Panc1 (cell line): ENCODE data around the gene CERS1. TPM values are rescaled to one million over a fixed set of nuclear protein-coding genes. Genes with fewer than 3 reads are reported as not detected.
A peak's percentile ranks its signal among the peaks of the same experiment; 100 is the strongest.

Experiments
- ATAC-seq: fragments of 200-7000 bp; cut with Tn5 transposase; 2 replicates; pipeline ENCODE4 v1.9.1; 2020; ENCODE audit warnings: mild to moderate bottlenecking, moderate library complexity
- BruUV-seq: library from RNA; stranded (reverse); fragments of 400-500 nt; replicated peaks from 2 replicates; lab custom pipeline; 2021; lab: Mats Ljungman, UMichigan
- CTCF ChIA-PET: fragments of 300-600 bp; sonication (Branson Sonifier 250); formaldehyde crosslinking; loops from one replicate; lab custom pipeline; 2022; ENCODE audit warnings: antibody characterized with exemption; lab: Charles Lee
- POLR2A ChIA-PET: fragments of 300-600 bp; sonication (Branson Sonifier 250); formaldehyde crosslinking; loops from one replicate; lab custom pipeline; 2022; ENCODE audit warnings: antibody characterized with exemption; lab: Charles Lee
- DNase-seq: peaks from one replicate; pipeline ENCODE4 v3.0.0-alpha.2; 2010; ENCODE audit warnings: low read depth, low spot score
- H3K27ac ChIP-seq: 2 replicates; pipeline ENCODE4 v1.5.1; 2011; ENCODE audit warnings: mild to moderate bottlenecking, low read length, inconsistent platforms
- H3K27me3 ChIP-seq: fragments of 200-500 bp; sonication (Bioruptor generic); 2 replicates; pipeline ENCODE4 v1.6.0; 2014; ENCODE audit warnings: low read length, inconsistent platforms; ENCODE audit not compliant: control insufficient read depth, insufficient read depth
- H3K36me3 ChIP-seq: fragments of 200-500 bp; sonication (Bioruptor generic); 2 replicates; pipeline ENCODE4 v1.5.1; 2014; ENCODE audit warnings: inconsistent platforms, mild to moderate bottlenecking, low read length, moderate library complexity; ENCODE audit not compliant: control insufficient read depth, insufficient read depth
- H3K4me1 ChIP-seq: 2 replicates; pipeline ENCODE4 v1.5.1; 2011; ENCODE audit warnings: inconsistent platforms, mild to moderate bottlenecking, low read length, moderate library complexity; ENCODE audit not compliant: control insufficient read depth, insufficient read depth
- H3K4me3 ChIP-seq, 2 experiments: 2 replicates each; pipeline ENCODE4 v1.5.1; 2011 to 2012; ENCODE audit warnings: low read depth in 2 of 2, low read length in 2 of 2, mild to moderate bottlenecking in 2 of 2, inconsistent platforms in 1 of 2, moderate library complexity in 1 of 2
- H3K9me3 ChIP-seq: fragments of 200-500 bp; sonication (Bioruptor generic); 2 replicates; pipeline ENCODE4 v1.5.1; 2014; ENCODE audit warnings: low read depth, mild to moderate bottlenecking, inconsistent platforms, low read length, moderate library complexity; ENCODE audit not compliant: control insufficient read depth, insufficient read depth
- CTCF ChIP-seq: fragments of 450-650 bp; IDR thresholded peaks from 2 replicates; pipeline ENCODE4 v1.5.1; 2017; ENCODE audit warnings: mild to moderate bottlenecking
- POLR2AphosphoS5 ChIP-seq: IDR thresholded peaks from 2 replicates; pipeline ENCODE4 v1.6.1; 2012; ENCODE audit warnings: mild to moderate bottlenecking, low read depth, low read length, moderate library complexity
- REST ChIP-seq, 2 experiments: IDR thresholded peaks; 2 replicates each; pipeline ENCODE4 v1.6.1; 2011 to 2012; ENCODE audit warnings: low read depth in 2 of 2, control low read depth in 1 of 2, low read length in 1 of 2, mild to moderate bottlenecking in 1 of 2, moderate library complexity in 1 of 2; ENCODE audit not compliant: insufficient read depth in 1 of 2
- SIN3A ChIP-seq: IDR thresholded peaks from 2 replicates; pipeline ENCODE4 v1.6.1; 2012; ENCODE audit warnings: low read depth, mild to moderate bottlenecking, low read length, moderate library complexity, borderline replicate concordance; ENCODE audit not compliant: insufficient read depth
- TCF7L2 ChIP-seq: IDR thresholded peaks from 2 replicates; pipeline ENCODE4 v1.6.1; 2011; ENCODE audit warnings: mild to moderate bottlenecking, low read depth, low read length, inconsistent platforms
- in situ Hi-C: cut with HindIII; loops from 2 replicates; pipeline ENCODE4 v1.10.0; 2016; ENCODE audit warnings: low sequenced_read_pairs, low pct_unique_long_range_greater_than_20kb
- intact Hi-C: fragments of 100-400 bp; cut with micrococcal nuclease; formaldehyde crosslinking; loops from one replicate; pipeline ENCODE4 v1.10.0; 2022; ENCODE audit not compliant: unreplicated experiment
- total RNA-seq: library from RNA; stranded (reverse); gene quantifications from one replicate; pipeline ENCODE4 v1.2.1, GENCODE V29; 2021; ENCODE audit not compliant: unreplicated experiment

Gene CERS1
- total RNA-seq, 1 experiment from 2014 or later = 4.5 TPM

DNA sequence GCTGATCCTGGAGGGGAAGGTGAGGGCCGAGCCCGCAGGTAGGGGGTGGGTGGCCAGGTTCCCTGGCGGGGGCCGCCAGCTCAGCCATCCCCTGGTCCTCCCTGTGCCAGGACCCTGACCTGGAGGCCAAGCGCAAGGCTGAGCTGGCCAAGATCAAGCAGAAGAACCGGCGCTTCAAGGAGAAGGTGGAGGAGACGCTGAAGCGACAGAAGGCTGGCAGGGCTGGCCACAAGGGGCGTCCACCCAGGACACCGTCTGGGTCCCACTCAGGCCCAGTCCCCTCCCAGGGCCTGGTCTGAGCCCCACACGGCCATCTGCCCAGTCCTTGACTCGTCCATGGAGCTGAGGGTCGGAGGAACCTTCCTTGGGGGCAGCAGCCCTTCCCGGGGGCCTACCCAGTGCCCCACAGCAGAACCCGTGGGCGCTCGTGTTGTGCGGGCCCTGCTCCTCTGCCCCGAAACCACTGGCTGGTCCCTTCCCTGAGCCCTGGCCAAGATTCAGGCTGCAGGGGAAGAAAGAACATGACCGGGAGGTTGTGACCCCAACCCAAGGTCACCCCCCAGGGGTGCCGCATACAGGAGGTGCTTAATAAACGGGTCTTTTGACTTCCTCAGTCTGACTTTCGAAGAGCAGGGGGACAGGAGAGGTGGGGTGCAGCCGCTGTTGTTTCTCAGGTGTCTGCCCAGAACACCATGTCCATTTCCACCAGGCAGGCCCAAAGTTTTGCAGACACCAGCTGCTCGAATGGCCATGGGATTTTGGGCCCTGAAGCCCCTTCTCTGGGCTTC is 32.3 kb upstream of the CERS1 start:
- POLR2A ChIA-PET = no interaction called here

DNA sequence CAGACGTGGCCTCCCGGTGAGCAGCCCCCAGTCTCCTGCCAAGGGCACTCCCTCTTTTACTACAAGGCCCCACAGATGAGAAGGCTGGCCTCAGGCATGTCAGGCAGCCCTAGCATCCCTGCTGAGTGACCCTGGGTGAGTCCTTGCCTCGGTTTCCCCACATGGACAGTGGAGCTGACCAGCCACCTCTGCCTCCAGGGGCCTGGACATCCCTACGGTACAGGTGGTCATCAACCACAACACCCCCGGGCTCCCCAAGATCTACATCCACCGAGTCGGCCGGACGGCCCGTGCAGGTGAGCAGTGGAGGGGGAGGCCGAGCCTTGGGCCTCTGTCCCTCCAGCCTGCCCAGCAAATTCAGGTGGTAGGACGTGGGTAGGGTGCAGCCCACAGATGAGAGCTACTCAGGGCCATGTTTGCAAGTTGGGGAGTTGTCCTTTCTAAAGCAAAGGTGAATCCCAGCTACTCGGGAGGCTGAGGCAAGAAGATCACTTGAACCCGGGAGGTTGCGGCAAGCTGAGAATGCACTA is 28.8 kb upstream of the CERS1 start:
- CTCF ChIA-PET = no interaction called here
- Histone ChIP-seq H3K4me1 (0 out of 2 replicates have a peak, but pooled peaks cover 2% of the 10 kb centered on the region), H3K27me3 (no peaks in the 10 kb centered on the region), H3K36me3 (no peaks in the 10 kb centered on the region), H3K27ac (no peak overlapping the region), H3K4me3 (no peak overlapping the region), H3K9me3 (no peaks in the 10 kb centered on the region)
- ATAC-seq = no peak
- POLR2A ChIA-PET = no interaction called here
- in situ Hi-C loops (no loop called here), intact Hi-C loops (no loop called here)
- no TSS peak for BruUV-seq
- DNase-seq = no peak
- TF ChIP-seq POLR2AphosphoS5 = no peak
- no peak for TF ChIP-seq TCF7L2
- TF ChIP-seq SIN3A = no peak
- TF ChIP-seq REST (IDR thresholded peaks at IDR 0.05; ENCODE audit: insufficient read depth in 1 of 2, low read depth in 2 of 2, low read length in 1 of 2) = no peak

More for the DNA sequence above, 32.3 kb upstream of the CERS1 start:
- intact Hi-C loops (no loop called here), in situ Hi-C loops (no loop called here)
- Histone ChIP-seq H3K27ac (no peak overlapping the region), H3K4me1 (no peaks in the 10 kb centered on the region), H3K9me3 (no peaks in the 10 kb centered on the region), H3K4me3 (no peak overlapping the region), H3K36me3 (no peaks in the 10 kb centered on the region), H3K27me3 (no peaks in the 10 kb centered on the region)
- TF ChIP-seq REST (IDR thresholded peaks at IDR 0.05; ENCODE audit: insufficient read depth in 1 of 2, low read depth in 2 of 2, low read length in 1 of 2) = no peak
- TF ChIP-seq SIN3A = no peak
- TF ChIP-seq CTCF = no peak
- no peak for TF ChIP-seq TCF7L2
- TF ChIP-seq POLR2AphosphoS5 = no peak
- DNase-seq (no peak), ATAC-seq (no peak)
- CTCF ChIA-PET = no interaction called here
- TSS peak; percentile 67 for BruUV-seq
